ENCODE measurements around the gene MLANA.

Gene MLANA, protein sequence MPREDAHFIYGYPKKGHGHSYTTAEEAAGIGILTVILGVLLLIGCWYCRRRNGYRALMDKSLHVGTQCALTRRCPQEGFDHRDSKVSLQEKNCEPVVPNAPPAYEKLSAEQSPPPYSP

DNA sequence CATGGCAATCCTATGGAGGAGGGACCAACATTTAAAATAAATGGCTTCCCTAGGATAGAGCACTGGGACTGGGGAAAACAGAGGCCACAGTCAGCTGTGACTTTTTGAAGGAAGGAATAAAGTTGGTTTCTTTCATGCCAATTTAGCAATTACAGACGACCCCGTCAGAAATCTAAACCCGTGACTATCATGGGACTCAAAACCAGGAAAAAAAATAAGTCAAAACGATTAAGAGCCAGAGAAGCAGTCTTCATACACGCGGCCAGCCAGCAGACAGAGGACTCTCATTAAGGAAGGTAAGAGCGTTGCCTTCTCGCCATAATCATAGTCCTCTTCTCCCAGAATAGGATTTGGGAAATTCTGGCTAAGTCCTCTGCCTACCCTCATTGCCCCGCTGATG, at the start of gene MLANA:
MLANA (plus strand) TSS at position 249 of the 400 bp plus-strand sequence. CDS start 1,586 bp downstream, outside the sequence.
- H3K27me3 ChIP-seq (ENCODE audit: control insufficient read depth, insufficient read depth, low read length), result no peaks in the 10 kb centered on the region
- H3K9me3 ChIP-seq (ENCODE audit: control insufficient read depth, low read length), result no peaks in the 10 kb centered on the region
- H3K4me3 ChIP-seq (ENCODE audit: low read length), result no peak within 1 kb of the TSS
- no peak within 1 kb of the TSS for H3K9ac ChIP-seq (ENCODE audit: low read length)
- H3K36me3 ChIP-seq (ENCODE audit: control insufficient read depth, insufficient read depth, low read length), result no peaks in the 10 kb centered on the region
- no peaks in the 10 kb centered on the region for H3K4me1 ChIP-seq (ENCODE audit: control insufficient read depth, insufficient read depth, low read length)

DNA sequence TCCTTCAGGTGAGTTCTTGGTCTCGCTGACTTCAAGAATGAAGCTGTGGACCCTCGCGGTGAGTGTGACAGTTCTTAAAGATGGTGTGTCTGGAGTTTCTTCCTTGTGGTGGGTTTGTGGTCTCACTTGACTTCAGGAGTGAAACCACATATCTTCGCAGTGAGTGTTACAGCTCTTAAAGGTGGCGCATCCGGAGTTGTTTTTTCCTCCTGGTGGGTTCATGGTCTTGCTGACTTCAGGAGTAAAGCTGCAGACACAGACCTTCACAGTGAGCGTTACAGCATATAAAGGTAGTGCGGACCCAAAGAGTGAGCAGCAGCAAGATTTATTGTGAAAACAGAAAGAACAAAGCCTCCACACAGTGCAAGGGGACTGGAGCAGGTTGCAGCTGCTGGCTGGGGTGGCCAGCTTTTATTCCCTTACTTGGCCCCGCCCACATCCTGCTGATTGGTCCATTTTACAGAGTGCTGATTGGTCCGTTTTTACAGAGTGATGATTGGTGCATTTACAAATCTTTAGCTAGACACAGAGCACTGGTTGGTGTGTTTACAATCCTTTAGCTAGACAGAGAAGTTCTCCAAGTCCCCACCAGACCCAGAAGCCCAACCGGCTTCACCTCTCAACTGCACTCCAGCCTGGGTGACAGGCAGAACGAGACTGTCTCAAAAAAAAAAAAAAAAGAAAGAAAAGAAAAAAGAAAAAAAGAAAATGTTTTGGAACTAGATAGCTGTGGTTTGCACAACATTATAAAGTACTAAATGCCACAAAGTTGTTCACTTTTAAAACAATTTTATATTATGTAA, 48.7 kb upstream of the MLANA start:
- Histone ChIP-seq H3K9me3 (ENCODE audit: control insufficient read depth, low read length) (no peaks in the 10 kb centered on the region), H3K9ac (ENCODE audit: low read length) (no peak overlapping the region), H3K27me3 (ENCODE audit: control insufficient read depth, insufficient read depth, low read length) (no peaks in the 10 kb centered on the region), H3K4me3 (ENCODE audit: low read length) (no peak overlapping the region), H3K4me1 (ENCODE audit: control insufficient read depth, insufficient read depth, low read length) (peaks cover 27% of the 10 kb centered on the region), H3K36me3 (ENCODE audit: control insufficient read depth, insufficient read depth, low read length) (no peaks in the 10 kb centered on the region)

DNA sequence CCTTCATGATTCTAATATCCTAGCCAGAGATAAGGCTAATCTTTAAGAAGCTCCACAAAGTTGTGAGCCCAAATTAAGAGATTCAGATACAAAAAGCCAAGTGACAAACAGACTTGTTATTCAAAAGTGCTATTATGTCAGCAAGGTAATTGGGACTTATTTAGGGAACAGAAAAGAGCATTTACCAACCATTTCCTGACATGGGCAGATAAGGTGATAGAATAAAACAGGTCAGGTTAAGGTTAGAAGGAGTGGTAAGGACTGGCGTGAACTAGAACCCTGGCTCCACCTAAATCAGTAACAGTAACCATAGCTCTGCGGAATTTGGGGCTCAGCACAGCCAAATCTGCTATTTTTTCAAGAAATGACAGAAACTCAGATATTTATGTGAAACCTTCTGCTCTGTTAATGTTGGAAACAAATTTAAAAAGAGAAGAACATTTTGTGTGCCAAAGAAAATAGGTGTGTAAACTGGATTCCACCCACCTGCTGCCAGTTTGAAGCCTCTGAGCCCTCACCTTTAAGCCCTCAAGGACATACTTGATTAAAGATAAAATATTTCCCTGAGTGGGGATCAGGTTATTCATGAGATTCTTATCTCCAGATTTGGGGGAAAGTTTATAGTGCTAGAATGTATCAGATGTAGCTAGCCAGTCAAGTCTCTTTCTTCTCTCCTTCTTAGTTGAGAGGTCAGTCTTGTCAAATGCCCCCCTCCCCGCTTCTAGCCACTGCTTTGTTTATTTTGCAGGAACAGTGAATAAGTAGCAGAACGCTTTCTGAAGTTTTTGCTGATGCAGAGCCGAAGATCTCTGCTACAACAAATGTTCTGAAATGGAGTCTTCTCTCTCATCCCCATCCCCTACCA, 47.5 kb upstream of the MLANA start:
- H3K27me3 ChIP-seq (ENCODE audit: control insufficient read depth, insufficient read depth, low read length), result no peaks in the 10 kb centered on the region
- no peak overlapping the region for H3K4me3 ChIP-seq (ENCODE audit: low read length)
- no peaks in the 10 kb centered on the region for H3K36me3 ChIP-seq (ENCODE audit: control insufficient read depth, insufficient read depth, low read length)
- peaks cover 27% of the 10 kb centered on the region for H3K4me1 ChIP-seq (ENCODE audit: control insufficient read depth, insufficient read depth, low read length)
- H3K9me3 ChIP-seq (ENCODE audit: control insufficient read depth, low read length), result no peaks in the 10 kb centered on the region
- peak overlapping the region; percentile 23 for H3K9ac ChIP-seq (ENCODE audit: low read length)

DNA sequence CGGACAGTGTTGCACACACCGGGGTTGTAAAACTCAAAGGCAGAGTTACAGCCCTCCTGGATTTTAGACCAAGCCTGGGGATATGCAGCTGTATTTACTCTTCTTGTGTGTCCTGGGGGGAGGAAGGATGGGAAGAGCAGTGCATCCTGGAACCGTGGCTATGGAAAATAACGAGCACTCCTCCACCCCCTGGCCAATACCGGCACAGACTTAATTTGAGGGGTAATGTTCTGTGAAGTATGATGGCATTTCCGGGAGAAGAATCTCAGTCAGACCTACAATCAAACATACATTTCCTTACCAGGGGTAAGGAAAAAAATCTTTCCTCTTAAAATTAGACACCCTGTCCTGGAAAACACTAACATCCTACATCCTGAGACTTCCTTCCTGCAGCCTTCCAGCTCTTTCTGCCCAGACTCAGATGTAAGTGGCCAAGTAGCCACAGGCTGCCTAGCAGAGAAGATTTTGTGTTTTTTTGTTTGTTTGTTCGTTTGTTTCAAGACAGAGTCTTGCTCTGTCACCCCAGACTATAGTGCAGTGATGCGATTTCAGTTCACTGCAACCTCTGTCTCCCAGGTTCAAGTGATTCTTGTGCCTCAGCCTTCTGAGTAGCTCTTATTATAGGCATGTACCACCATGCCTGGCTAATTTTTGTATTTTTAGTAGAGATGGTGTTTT, 46.8 kb upstream of the MLANA start:
- Histone ChIP-seq H3K36me3 (ENCODE audit: control insufficient read depth, insufficient read depth, low read length) (no peaks in the 10 kb centered on the region), H3K4me3 (ENCODE audit: low read length) (no peak overlapping the region), H3K9me3 (ENCODE audit: control insufficient read depth, low read length) (no peaks in the 10 kb centered on the region), H3K27me3 (ENCODE audit: control insufficient read depth, insufficient read depth, low read length) (no peaks in the 10 kb centered on the region), H3K4me1 (ENCODE audit: control insufficient read depth, insufficient read depth, low read length) (peaks cover 25% of the 10 kb centered on the region), H3K9ac (ENCODE audit: low read length) (no peak overlapping the region)

DNA sequence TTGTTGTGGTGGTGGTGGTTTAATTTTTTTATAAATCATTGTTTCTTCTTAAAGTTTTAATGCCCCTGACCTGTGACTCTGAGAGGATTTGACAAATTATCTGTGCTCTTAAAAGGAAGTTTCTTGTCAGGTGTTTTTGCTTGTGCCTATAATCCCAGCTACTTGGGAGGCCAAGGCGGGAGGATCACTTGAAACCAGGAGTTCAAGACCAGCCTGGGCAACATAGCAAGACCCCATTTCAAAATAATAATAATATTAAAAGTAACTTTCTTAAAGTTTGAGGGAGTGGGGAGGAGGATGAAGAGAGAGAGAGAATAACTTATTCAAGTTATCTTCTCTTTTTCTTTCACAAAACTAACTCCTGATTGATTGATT, 45.5 kb upstream of the MLANA start:
- Histone ChIP-seq H3K4me1 (ENCODE audit: control insufficient read depth, insufficient read depth, low read length) (peaks cover 15% of the 10 kb centered on the region), H3K36me3 (ENCODE audit: control insufficient read depth, insufficient read depth, low read length) (no peaks in the 10 kb centered on the region), H3K9me3 (ENCODE audit: control insufficient read depth, low read length) (no peaks in the 10 kb centered on the region), H3K9ac (ENCODE audit: low read length) (no peak overlapping the region), H3K4me3 (ENCODE audit: low read length) (no peak overlapping the region), H3K27me3 (ENCODE audit: control insufficient read depth, insufficient read depth, low read length) (no peaks in the 10 kb centered on the region)

DNA sequence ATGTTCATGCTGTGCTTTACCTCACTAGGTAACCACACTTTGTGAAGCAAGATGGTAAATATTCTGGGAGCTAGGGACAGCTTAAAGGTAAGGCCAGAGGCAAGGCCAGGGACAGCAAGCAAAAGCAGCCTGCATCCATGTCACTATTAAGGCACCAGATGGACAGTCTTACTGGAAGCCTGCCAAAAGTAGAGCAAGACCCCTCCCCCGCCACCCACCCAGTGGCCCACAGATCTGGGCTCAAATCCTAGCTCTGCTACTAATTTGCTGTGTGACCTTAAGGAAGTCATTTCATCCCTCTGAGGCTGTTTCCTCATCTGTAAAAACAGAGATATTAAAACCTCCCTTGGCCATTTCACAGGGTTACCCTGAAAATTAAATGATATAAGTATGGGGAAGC, 44.6 kb upstream of the MLANA start:
- Histone ChIP-seq H3K36me3 (ENCODE audit: control insufficient read depth, insufficient read depth, low read length) (no peaks in the 10 kb centered on the region), H3K9me3 (ENCODE audit: control insufficient read depth, low read length) (no peaks in the 10 kb centered on the region), H3K9ac (ENCODE audit: low read length) (no peak overlapping the region), H3K27me3 (ENCODE audit: control insufficient read depth, insufficient read depth, low read length) (no peaks in the 10 kb centered on the region), H3K4me3 (ENCODE audit: low read length) (no peak overlapping the region), H3K4me1 (ENCODE audit: control insufficient read depth, insufficient read depth, low read length) (peaks cover 15% of the 10 kb centered on the region)

DNA sequence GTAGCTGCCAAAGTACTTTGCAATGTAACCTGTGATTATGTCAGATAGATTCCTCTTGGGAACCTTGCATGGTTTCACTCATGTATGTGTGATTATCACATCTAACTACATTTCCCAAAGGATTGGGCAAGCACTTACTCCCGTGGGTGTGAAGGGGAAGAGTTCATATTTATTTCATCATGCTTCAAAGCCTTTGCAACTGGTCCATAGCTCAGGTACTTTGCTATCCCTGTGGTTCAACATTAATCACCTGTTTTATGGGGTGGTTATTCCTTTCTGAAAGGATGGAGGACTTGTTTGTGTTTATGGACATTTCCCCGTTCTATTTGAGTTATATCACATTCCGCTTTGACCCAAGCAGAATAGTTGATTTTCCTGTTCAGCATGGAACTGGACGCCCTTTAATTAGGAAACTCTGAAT, 44.2 kb upstream of the MLANA start:
- peaks cover 15% of the 10 kb centered on the region for H3K4me1 ChIP-seq (ENCODE audit: control insufficient read depth, insufficient read depth, low read length)
- no peak overlapping the region for H3K4me3 ChIP-seq (ENCODE audit: low read length)
- no peaks in the 10 kb centered on the region for H3K27me3 ChIP-seq (ENCODE audit: control insufficient read depth, insufficient read depth, low read length)
- no peaks in the 10 kb centered on the region for H3K9me3 ChIP-seq (ENCODE audit: control insufficient read depth, low read length)
- no peak overlapping the region for H3K9ac ChIP-seq (ENCODE audit: low read length)
- H3K36me3 ChIP-seq (ENCODE audit: control insufficient read depth, insufficient read depth, low read length), result no peaks in the 10 kb centered on the region

DNA sequence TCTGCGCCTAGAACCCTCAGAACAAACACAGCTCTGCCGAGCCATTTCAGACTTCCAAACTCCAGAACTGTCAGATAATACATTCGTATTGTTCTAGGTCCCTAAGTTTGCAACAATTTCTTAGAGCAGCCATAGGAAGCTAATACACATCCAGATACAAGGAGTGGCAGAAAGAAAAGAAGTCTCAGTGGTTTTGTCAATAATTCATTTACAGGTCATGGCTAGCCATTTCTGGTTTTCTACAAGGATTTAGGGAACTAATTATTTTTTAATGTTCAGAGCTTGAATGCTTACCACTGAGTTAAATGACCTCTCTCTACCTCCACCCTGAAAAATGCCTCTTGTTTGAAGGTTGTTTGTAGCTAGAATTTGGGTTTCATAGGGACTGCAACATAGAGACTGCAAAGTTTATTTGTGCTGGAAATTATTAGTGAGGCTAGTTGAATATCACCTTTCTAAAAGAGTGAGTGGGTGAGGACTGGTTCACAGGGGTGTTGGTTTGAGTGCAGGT, 42.3 kb upstream of the MLANA start:
- Histone ChIP-seq H3K36me3 (ENCODE audit: control insufficient read depth, insufficient read depth, low read length) (no peaks in the 10 kb centered on the region), H3K9me3 (ENCODE audit: control insufficient read depth, low read length) (no peaks in the 10 kb centered on the region), H3K27me3 (ENCODE audit: control insufficient read depth, insufficient read depth, low read length) (no peaks in the 10 kb centered on the region), H3K4me3 (ENCODE audit: low read length) (no peak overlapping the region), H3K4me1 (ENCODE audit: control insufficient read depth, insufficient read depth, low read length) (peaks cover 6% of the 10 kb centered on the region), H3K9ac (ENCODE audit: low read length) (no peak overlapping the region)

DNA sequence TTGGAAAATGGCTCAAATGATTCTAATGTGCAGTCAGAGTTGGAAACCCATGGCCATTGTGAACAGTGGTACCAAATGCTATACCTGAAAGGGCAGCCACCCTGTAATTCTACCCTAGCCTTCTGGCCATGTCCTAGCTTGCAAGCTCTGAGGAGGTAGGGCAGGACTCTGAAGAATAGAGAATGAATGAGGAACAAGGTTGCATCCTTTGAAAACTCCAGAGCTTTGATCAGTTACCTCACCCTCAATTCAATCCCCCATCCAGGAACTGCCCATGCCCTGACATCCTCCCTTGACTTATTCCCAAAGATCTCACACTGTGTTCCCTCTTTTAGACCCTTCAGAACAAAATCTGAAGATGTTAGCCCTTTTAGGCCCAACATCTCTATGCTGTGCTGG, 40.0 kb upstream of the MLANA start:
- Histone ChIP-seq H3K4me1 (ENCODE audit: control insufficient read depth, insufficient read depth, low read length) (no peaks in the 10 kb centered on the region), H3K9ac (ENCODE audit: low read length) (no peak overlapping the region), H3K4me3 (ENCODE audit: low read length) (no peak overlapping the region), H3K27me3 (ENCODE audit: control insufficient read depth, insufficient read depth, low read length) (no peaks in the 10 kb centered on the region), H3K36me3 (ENCODE audit: control insufficient read depth, insufficient read depth, low read length) (no peaks in the 10 kb centered on the region), H3K9me3 (ENCODE audit: control insufficient read depth, low read length) (no peaks in the 10 kb centered on the region)

DNA sequence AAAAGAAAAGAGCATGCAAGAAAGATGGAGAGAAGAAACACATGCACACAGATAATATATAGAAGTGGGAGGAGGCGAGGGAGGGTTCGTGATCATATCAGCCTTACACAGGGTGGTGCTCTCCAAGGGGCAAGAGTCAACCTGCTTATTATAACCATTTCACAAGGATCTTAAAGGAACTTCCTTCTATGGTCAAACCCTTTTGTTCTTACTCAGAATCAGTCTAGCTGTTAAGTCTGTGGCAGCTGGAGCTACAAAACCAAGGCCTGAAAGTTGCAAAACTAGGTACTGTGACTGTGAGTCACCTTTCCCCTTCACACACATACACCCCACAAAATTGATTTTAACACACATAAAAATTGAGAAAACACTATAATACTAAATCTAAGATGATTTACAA, 39.2 kb upstream of the MLANA start:
- H3K36me3 ChIP-seq (ENCODE audit: control insufficient read depth, insufficient read depth, low read length), result no peaks in the 10 kb centered on the region
- no peak overlapping the region for H3K4me3 ChIP-seq (ENCODE audit: low read length)
- no peaks in the 10 kb centered on the region for H3K27me3 ChIP-seq (ENCODE audit: control insufficient read depth, insufficient read depth, low read length)
- H3K9ac ChIP-seq (ENCODE audit: low read length), result no peak overlapping the region
- no peaks in the 10 kb centered on the region for H3K4me1 ChIP-seq (ENCODE audit: control insufficient read depth, insufficient read depth, low read length)
- no peaks in the 10 kb centered on the region for H3K9me3 ChIP-seq (ENCODE audit: control insufficient read depth, low read length)

DNA sequence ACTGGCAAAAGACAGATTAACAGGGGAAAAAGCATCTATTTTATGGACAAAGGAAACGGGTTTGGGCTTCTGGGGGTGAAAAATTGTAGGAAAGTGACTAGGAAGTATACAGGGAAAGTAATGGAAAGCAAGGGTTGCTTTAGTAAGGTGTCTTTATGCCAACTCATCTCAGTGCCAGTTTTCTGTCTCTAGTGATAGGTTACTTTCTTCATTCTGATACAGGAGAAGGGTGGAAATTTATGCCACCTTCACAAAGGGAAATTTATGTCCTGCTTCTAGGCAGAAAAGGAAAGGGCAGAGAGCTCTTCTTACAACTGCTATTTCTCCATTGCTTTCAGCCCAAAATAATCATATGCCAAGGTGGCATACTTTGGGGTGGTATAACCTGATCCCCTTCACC, 37.7 kb upstream of the MLANA start:
- Histone ChIP-seq H3K4me3 (ENCODE audit: low read length) (no peak overlapping the region), H3K27me3 (ENCODE audit: control insufficient read depth, insufficient read depth, low read length) (no peaks in the 10 kb centered on the region), H3K9ac (ENCODE audit: low read length) (no peak overlapping the region), H3K9me3 (ENCODE audit: control insufficient read depth, low read length) (no peaks in the 10 kb centered on the region), H3K36me3 (ENCODE audit: control insufficient read depth, insufficient read depth, low read length) (no peaks in the 10 kb centered on the region), H3K4me1 (ENCODE audit: control insufficient read depth, insufficient read depth, low read length) (no peaks in the 10 kb centered on the region)
